HG02798 (cell line): ENCODE data around the gene DSP.

Source experiments
- ATAC-seq: cut with Tn5 transposase; IDR thresholded peaks from one replicate; pipeline ENCODE4 v1.9.1; 2021; ENCODE audit warnings: mild to moderate bottlenecking; ENCODE audit not compliant: unreplicated experiment, poor library complexity

Gene DSP

DNA sequence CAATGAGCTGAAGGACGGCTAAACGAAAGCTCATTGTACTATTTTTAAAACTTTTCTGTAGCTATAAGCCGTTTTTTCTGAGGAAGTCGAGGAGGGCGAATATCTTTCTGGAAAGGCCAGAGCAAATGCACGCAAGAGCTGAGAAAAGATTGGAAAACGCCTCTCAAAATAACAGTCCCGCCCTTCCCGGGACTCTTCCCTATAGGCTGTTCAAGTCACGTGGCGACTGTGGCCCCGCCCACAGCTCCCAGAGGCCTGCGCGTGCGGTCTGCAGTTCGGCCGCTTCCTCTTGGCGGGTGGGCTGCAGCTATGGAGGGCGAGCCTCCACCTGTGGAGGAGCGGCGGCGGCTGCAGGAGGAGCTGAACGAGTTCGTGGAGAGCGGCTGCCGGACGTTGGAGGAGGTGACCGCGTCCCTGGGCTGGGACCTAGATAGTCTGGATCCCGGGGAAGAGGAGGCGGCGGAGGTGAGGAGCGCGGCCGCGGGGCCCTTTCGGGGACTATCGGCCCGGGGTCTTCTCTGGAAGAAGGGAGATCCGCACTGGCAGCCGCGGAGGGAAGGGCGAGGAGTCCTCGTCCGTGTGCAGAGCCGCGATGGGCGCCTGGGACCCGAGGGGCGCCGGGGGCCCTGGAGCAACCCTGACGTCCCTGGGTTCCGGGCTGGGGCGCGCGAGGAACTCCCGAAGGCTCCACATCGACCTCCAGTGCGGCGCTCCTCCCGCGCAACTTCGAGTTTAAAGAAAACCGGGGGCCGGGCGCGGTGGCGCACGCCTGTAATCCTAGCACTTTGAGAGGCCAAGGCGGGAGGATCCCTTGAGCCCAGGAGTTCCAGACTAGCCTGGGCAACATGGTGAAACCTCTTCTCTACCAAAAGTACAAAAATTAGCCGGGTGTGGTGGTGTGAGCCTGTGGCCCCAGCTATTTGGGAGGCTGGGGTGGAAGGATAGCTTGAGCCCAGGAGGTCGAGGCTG lies 48.8 kb downstream of the DSP start, which contains the start of gene SNRNP48:
Gene SNRNP48, plus strand, starts transcription at position 250 of the 969 bp plus-strand sequence. Its CDS starts 60 bp downstream, at position 310.
- ATAC-seq: peak; percentile 100

DNA sequence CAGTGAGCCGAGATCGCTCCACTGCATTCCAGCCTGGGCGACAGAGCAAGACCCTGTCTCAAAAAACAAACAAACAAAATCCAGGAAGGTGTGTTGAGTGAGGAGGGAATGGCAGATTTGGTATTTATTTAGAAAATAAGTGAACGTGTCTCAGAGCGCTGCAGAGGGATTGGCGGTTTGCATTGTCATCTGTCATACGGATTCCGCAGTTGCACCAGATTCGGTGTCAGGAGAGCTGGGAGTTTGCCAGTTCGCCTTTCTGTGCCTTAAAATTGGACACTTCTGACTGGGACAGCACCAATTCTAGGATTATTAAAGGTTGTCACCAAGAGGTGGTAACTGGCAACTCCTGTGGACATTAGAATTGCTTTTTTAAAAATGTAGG lies 49.4 kb downstream of the DSP start:
- no peak for ATAC-seq

DNA sequence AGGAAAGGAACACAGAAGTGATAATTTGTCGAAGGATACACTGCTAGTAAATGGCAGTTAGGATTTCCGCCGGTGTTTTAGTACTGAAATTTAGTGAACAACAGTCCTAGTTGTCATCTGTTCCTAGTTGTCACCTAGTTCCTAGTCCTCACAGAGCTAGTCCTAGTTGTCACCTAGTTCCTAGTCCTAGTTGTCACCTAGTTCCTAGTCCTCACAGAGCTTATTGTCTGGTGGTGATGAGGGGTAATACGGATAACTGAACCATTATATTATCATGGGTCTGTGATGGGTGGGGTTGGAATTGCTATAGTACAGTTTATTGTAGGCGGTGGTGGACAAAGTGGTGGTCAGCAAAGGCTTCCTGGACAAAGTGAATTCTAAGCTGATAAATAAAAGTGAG lies 50.3 kb downstream of the DSP start:
- no peak for ATAC-seq

DNA sequence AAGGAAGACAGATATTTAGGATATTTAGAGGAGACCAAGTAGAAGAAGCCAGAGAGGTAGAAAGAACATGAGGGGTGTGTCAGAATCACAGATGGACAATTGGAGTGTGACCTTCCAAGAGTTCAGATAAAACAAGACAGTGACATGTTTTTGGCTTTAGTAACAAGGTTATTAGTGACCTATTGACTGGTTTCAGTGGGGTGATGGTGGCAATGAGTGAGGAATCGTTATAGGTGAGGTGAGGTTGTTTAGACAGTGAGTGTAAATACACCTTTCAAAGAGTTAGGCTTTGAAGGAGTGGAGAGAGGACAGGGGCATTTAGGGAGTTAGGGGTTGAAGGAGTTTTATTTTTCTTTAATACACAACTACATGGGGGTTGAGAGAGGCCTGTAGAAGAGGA lies 51.8 kb downstream of the DSP start:
- ATAC-seq: no peak

DNA sequence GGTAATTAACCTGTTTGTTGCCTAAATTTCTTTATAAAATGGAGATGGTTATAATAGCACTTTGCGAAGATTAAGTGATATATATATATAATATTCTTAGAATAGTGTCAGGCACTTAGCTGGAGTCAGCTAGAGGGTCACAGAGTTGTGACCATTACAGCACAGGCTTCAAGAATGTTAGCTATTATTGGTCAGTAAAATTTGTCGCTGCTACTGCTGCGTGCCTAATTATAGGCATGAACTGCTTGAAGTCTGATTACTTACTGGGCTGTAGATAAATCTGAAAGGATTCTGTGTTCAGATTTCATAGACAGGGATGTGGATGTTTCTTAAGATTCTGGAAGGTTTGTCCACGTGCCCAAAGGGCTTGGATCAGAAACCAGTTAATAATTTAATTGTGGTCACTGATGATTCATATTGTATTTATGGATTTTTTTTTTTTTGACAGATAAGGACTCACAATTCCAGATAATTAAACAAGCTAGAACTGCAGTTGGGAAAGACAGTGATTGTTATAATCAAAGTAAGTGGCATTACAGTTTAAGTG lies 53.2 kb downstream of the DSP start:
- ATAC-seq: no peak

DNA sequence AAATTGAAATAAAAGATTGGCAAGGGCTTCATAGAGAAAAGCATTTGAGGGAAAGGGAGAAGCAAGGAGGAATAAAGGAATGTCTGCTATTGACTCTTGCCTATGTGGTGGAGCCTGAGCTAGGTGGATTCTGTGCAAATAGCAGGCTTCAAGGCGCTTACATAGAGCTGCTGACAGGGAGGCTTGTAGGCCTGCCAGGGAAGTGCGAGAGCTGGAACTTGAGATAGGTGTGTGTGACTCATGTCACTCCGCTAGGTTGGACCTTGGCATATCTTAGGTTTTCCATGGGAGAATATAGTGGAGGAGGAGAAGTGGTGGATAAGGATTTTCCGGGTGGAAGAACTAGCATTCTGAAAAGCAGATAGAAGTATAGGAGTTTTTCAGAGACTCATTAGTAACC lies 62.5 kb downstream of the DSP start:
- ATAC-seq: no peak

DNA sequence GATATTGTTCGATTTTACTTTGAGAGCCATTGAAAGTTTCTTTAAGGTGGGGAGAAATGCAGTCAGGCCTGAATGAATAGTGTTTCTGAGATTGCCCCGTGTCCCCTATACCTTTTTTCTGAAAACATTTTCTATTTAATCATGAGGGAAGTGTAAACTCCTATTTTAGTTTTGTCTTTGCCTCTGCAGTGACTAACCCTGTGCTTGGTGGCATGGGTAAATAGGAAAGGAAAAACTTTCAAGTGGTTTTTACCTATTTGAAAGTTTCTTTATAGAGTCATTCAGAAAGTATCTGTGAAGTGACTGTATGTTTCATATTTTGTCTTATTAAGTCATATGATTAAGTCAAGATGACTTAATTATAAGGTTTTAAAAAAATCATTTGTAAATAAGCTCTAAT lies 63.0 kb downstream of the DSP start:
- ATAC-seq: no peak

DNA sequence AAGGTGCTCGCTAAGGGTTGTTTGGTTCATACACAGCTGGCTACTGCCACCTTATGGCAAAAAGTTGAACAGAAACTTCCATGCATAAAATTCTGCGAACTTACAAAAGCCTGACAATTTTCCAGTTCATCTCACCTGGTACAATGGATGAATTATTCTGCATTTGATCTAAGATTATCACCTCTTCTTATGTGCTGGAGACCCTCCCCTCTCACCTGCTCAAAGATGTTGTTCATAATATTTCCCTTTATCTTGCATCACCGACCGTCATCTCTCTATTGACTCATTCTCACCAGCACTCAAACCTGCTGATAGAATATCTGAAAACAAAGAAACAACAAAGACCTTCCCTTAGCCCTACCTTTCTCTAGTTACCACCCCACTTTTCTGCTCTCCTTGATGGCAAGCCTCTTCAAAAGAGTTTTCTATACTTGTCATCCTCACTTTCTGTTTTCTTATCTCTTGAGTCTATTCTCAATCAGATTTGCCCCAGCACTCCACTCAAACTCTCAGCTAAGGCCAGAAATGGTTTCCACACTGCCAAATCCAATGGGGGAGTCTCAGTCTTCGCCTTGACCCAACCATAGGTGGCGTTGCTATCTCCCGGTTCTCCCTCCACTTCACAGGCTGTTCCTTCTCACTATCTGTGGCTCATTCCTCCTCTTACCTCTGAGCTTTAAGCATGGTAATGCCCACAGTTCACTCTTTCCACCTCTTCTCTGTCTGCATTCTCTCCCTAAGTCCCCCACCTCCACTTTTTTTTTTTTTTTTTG lies 74.3 kb downstream of the DSP start:
- no peak for ATAC-seq

DNA sequence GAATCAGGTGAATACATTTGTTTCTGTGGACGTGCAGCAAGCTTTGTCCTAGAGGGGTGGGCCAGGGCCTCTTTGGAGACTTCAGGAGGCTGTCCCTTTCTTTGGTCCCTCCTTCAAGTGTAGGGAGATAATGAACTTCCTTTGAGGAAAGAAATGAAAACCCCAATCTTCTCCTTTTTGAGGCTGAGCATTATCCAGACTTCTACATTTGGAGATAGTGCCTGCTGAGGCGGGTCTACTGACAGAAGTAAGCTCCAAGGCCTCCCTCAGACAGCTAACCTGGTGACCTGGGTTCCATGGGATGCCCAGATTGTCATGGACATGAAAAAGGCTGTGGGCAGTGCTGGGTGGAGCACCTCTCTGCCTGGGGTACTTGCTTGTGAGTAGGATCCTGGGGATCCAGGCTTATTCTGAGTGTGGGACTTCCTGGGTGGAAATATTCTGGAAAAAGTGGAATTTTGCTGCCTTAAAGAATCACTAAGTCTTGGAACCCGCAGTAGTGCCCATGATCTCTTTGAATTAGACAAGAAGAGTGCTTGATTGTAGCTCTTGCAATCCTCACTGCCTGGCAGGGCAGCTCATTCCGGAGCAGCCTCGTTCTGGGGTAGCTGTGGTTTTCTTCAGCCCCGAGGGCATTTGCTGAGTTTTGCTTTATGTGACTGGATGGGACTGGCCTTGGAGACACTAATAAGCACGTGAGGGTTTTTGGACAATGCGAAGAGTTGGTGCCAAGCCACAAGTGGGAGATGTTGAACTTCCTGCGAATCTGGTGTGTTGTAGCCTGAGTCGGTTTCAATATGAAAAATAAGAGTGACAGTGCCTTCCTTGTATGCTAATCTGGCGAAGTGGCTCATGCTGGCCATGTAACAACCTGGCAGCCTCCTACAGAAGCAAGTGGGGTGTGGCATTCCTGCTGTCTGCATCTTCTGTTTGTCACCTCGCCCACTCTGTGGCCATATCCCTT lies 76.6 kb downstream of the DSP start:
- peak; percentile 44 for ATAC-seq

DNA sequence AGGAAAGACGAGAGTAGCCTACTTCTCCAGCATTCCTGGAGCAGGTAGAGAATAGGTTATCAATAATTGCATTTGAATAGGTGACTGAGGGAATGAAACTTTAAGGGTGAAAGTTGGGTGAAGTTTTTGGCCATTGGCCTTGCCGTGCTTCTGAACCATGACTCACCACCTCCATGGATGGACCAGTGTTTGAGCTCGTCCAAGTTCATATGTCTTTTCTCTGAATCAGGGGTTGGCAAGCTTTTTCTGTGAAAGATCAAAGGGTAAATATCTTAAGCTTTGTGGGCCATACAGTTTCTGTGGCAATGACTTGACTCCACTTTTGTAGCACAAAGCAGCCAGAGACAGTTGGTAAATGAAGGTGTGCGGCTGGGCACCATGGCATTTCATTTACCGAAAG lies 80.3 kb downstream of the DSP start:
- no peak for ATAC-seq

DNA sequence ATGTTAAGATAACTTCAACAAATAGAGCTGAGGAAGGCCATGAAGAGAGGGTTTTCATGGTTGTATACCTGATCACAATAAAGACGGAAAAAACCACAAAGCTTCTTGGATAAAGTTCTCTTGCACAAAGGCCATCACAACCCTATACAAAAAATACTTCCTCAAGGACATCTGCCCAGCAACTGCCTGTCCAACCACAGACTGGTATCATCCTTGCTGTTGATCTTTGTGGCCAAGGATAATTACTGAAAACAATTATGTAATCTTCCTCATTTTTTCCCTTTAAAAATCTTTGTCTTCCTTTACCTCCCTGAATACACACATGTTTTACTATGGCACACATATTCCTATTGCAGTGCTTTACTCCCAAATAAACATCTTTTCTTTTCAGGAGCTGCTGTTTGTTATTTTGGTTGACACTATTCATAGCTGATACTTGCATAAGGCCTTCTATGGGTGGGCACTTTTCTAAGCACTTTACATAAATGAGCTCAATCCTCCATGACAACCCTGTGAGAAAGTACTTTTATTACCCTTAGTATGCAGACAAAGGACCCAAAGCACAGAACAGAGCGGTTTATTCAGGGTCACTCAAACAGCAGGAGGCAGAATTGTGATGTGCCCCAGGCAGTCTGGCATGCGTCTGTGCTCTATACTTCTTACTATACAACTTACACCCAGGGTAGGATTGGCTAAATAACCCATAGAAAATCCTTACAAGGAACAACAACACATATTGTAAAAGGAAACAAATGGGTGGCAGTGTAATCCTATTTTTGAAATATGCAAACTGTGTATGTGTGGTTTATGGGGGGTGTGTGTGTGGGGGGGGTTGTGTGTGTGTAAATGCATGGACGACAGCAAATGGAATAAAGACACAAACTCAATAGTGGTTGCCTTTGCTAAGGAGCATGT lies 83.6 kb downstream of the DSP start:
- no peak for ATAC-seq

DNA sequence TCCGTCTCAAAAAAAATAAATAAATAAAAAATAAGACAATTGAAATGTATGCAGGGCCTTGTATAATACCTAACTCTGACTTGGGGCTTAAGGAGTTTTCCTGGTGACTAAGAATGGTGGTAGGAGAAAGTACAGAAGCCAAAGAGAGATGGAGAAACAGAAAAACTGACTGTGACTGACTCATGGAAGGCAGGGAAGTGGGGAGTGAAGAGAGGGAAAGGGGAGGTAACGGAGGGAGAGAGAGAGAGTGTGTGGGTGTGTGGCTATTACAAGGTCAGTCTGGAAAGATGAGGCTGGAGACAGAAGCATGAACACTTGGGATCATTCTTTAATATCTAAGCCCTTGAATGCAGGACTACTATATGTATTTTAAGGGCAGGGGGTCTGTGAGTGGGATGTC lies 87.0 kb downstream of the DSP start:
- no peak for ATAC-seq

DNA sequence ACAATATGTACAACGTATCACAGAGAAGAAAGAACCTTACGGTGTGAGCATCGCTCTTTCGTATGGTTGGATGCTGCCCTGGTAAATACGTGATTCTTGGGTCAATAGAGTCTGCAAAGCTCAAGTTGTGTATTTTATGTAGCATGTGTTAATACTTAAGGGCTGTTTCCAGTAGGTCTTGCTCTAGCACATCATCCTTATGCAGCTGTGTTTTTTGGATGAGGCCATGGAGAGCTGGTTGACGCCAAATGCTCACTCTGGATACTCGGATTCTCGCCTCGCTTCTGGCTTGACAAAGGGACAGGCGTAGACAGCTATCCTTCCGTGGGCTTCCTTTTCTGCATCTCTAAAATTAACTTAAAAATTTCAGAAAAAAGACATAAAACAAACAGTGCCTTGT lies 87.4 kb downstream of the DSP start:
- ATAC-seq: no peak

DNA sequence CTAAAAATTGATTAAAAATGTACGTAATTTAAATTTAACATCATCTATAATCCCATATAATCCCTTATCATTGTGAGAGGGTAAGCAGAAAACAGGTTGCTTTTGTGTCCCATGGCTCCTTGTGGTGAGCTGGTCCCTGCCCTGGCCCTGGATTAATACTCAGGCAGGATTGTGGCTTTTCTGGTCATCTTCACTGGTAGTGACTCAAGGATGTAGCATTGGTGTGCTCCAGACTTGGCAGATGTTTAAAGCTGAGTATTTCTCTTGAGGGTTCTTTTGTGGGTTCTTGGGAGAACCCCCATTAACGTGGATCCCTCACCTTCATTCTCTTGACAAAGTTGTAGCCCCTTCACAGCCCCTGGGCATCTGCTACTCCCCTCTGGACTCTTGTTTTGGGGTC lies 87.8 kb downstream of the DSP start:
- no peak for ATAC-seq

DNA sequence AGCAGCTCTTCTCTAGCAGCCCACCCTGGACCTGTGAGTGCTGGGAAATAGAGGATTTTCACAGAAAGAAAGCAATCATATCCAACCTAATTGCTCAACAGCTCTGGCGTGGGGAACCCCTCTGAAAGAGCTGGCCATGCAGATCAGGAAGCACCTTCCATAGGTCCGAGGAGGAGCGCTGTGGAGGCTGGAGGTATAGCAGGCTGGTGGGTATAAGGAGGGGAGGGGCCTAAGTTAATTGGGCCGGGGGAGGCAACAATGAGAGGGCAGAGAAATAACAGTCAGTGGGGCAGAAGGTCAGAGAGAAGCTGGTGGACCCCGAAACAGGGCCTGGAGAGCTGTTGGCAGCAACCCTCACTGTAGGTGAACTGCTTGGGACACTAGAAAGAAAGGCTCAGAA lies 89.3 kb downstream of the DSP start:
- no peak for ATAC-seq

DNA sequence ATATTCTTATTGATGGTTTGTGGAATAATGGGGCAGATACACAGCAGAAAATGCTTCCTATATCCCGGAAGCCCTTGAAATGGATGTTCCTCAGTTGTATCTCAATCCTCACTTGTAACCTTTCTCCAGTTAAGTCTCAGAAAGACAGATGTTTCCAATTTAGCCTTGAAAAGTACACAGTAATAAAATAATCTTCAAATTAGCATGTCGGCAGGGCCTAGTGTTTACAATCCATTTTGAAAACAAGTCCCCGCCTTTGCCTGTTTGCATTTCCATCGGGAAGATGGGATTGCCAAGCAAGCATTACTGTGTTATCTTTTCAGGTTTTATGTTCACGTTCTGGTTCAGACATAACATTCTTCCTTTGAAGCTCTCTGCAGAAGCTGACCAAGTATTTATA lies 90.0 kb downstream of the DSP start:
- ATAC-seq: no peak

DNA sequence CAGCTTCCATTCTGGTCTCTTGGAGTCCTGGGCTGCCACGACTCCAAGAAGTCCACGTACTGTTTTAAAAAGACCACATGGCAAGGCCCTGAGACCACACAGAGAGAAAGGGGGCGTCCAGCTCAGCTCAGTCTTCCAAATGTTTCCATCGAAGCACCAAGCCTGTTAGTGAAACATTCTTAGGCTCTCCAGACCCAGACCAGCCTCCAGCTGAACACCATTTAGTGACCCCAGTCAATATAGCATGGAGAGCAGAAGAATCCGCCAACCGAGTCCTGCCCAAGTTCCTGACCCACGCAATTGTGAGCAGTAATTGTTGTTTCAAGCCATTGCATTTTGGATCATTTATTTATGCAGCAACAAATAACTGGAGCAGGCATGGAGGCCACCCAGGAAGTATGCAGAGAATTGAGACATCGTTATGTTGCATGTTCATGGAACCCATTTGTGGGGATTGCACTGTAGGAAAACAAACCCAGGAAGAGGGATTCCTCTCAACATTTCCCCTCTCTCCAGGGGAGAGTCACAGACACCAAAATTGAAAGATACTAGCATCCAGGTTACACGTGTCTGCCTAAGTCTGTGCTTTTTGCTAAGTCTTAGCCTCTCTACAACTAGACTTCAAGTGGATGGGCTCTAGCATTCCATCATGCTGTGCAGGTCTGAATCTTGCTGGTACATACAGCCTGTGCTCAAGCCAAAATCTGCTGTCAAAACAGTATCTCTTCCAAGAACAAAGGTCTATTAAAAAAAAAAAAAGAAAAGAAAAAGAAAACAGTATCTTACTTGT lies 91.2 kb downstream of the DSP start:
- ATAC-seq: no peak

DNA sequence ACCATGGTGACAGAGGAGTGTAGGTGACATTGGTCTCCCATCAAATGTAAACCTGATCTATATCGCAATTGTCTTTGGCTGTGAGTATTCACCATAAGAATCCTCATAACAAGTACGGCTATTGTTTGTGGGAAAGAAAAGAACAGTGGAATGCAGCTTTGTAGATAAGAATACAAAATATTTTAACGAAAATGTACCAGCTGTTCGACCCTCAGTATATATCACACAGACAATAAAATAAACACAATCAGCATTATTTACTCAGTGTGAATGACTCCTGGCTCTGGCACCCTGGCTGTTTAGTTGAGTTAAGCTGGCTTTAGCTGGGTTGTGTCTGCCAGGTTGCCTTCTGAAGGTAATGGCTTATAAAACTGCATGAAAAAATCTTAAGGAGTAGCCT lies 91.9 kb downstream of the DSP start:
- no peak for ATAC-seq
